ENCODE measurements around the gene PTPRT. TPM values are rescaled to one million over a fixed set of nuclear protein-coding genes. Genes with fewer than 3 reads are reported as not detected.
"Not testable (repeated sequence)": the region's sequence is repeated elsewhere in the genome, so short reads cannot be mapped to it uniquely, and the experiment has no call there.

The PTPRT gene
- polyA plus RNA-seq, 3 donors: 0.56 to 1.3 (median 0.62) TPM

GRCh38 chr20:42914302-42914701 lies 275.4 kb downstream of the PTPRT start:
- DNase-seq: no peak

- DNase-seq: not testable (repeated sequence)
Measured at GRCh38 chr20:42910808-42911207, 278.9 kb downstream of the PTPRT start.

- no peak for DNase-seq
Measured at GRCh38 chr20:42907730-42908129, 282.0 kb downstream of the PTPRT start.

GRCh38 chr20:42906120-42906519 lies 283.6 kb downstream of the PTPRT start:
- no peak for DNase-seq

GRCh38 chr20:42902509-42902908 lies 287.2 kb downstream of the PTPRT start:
- DNase-seq: no peak

GRCh38 chr20:42901689-42902440 lies 287.8 kb downstream of the PTPRT start:
- no peak for DNase-seq

GRCh38 chr20:42900764-42901163 lies 288.9 kb downstream of the PTPRT start:
- DNase-seq: not testable (repeated sequence)

- no peak for DNase-seq
Measured at GRCh38 chr20:42895020-42895419, 294.7 kb downstream of the PTPRT start.

GRCh38 chr20:42894483-42894882 lies 295.2 kb downstream of the PTPRT start:
- no peak for DNase-seq

GRCh38 chr20:42889517-42889916 lies 300.2 kb downstream of the PTPRT start:
- no peak for DNase-seq

GRCh38 chr20:42887281-42887680 lies 302.4 kb downstream of the PTPRT start:
- DNase-seq: no peak

- DNase-seq: no peak
Measured at GRCh38 chr20:42886801-42887200, 302.9 kb downstream of the PTPRT start.

GRCh38 chr20:42886046-42886445 lies 303.7 kb downstream of the PTPRT start:
- no peak for DNase-seq

- DNase-seq: no peak
Measured at GRCh38 chr20:42875581-42875980, 314.1 kb downstream of the PTPRT start.

- DNase-seq: no peak
Measured at GRCh38 chr20:42873259-42873658, 316.4 kb downstream of the PTPRT start.

- DNase-seq: no peak
Measured at GRCh38 chr20:42864116-42864515, 325.6 kb downstream of the PTPRT start.

GRCh38 chr20:42862446-42862845 lies 327.3 kb downstream of the PTPRT start:
- no peak for DNase-seq

- no peak for DNase-seq
Measured at GRCh38 chr20:42857446-42857845, 332.3 kb downstream of the PTPRT start.

- no peak for DNase-seq
Measured at GRCh38 chr20:42855896-42856295, 333.8 kb downstream of the PTPRT start.

- no peak for DNase-seq
Measured at GRCh38 chr20:42852691-42853090, 337.0 kb downstream of the PTPRT start.

- DNase-seq: no peak
Measured at GRCh38 chr20:42846784-42847490, 342.8 kb downstream of the PTPRT start.

- no peak for DNase-seq
Measured at GRCh38 chr20:42844751-42845150, 345.0 kb downstream of the PTPRT start.

GRCh38 chr20:42837456-42837855 lies 352.2 kb downstream of the PTPRT start:
- no peak for DNase-seq

GRCh38 chr20:42836339-42836738 lies 353.4 kb downstream of the PTPRT start:
- peak; percentile 20 for DNase-seq

Measured in renal pelvis (tissue), 4 donors.